Measurements from ENCODE around the gene PRDM4.

PRDM4 gene

GRCh38 chr12:107695772-107696171 lies 65.2 kb downstream of the PRDM4 start:
- peak; percentile 22 for DNase-seq (ENCODE audit: low spot score)

- peak; percentile 94 for DNase-seq (ENCODE audit: low spot score)
These were observed 75.3 kb downstream of the PRDM4 start, which contains the start of gene PWP1 for GRCh38 chr12:107685360-107686248. Gene PWP1 (plus strand): TSS chr12:107685799. CDS start chr12:107685900, 101 bp downstream.

GRCh38 chr12:107684990-107685359 lies 76.0 kb downstream of the PRDM4 start:
- DNase-seq (ENCODE audit: low spot score): peak; percentile 81

- DNase-seq (ENCODE audit: low spot score): no peak
These were observed 76.7 kb downstream of the PRDM4 start for GRCh38 chr12:107684029-107684795.
